CD4-positive, alpha-beta T cell (primary cell): ENCODE results near the gene CXXC5. TPM values are rescaled to one million over a fixed set of nuclear protein-coding genes. Genes with fewer than 3 reads are reported as not detected.

Experiments
- ATAC-seq: fragments of 200-7000 bp; cut with Tn5 transposase; one replicate; pipeline ENCODE4 v1.10.0; 2022; ENCODE audit warnings: mild to moderate bottlenecking; ENCODE audit not compliant: poor library complexity
- CTCF ChIA-PET: fragments of 350-600 bp; sonication (Branson Sonifier 250); formaldehyde crosslinking; loops from one replicate; lab custom pipeline; 2021; ENCODE audit warnings: antibody characterized with exemption, inconsistent platforms; lab: Charles Lee
- POLR2A ChIA-PET: fragments of 350-600 bp; sonication (Branson Sonifier 250); formaldehyde crosslinking; loops from one replicate; lab custom pipeline; 2021; ENCODE audit warnings: antibody characterized with exemption, inconsistent platforms; lab: Charles Lee
- DNase-seq, 14 experiments: peaks; one replicate each; pipeline ENCODE4 v3.0.0-alpha.2; 2013 to 2020; ENCODE audit warnings: mixed read lengths in 2 of 14
- H3K27ac ChIP-seq, 2 donors: one replicate each; pipeline versions ENCODE4 v1.5.1 to v1.7.0; 2013; ENCODE audit warnings: low read length in 2 of 2, low read depth in 1 of 2, mild to moderate bottlenecking in 1 of 2
- H3K27me3 ChIP-seq, 2 experiments: 1 replicate in 1 of 2; 2 replicates in 1 of 2; pipeline versions ENCODE4 v1.6.1 to v1.7.0; 2013; ENCODE audit warnings: low read length in 2 of 2, control low read depth in 1 of 2, mild to moderate bottlenecking in 1 of 2, moderate library complexity in 1 of 2; ENCODE audit not compliant: insufficient read depth in 2 of 2, control insufficient read depth in 1 of 2
- H3K36me3 ChIP-seq: one replicate; pipeline ENCODE4 v1.6.1; 2013; ENCODE audit warnings: low read length, control low read depth; ENCODE audit not compliant: insufficient read depth
- H3K4me1 ChIP-seq: one replicate; pipeline ENCODE4 v1.6.1; 2013; ENCODE audit warnings: low read length, control low read depth; ENCODE audit not compliant: insufficient read depth
- H3K4me3 ChIP-seq: one replicate; pipeline ENCODE4 v1.5.1; 2013; ENCODE audit warnings: mild to moderate bottlenecking, low read length, moderate library complexity
- H3K9me3 ChIP-seq, 2 experiments: 1 replicate in 1 of 2; 2 replicates in 1 of 2; pipeline versions ENCODE4 v1.6.1 to v1.7.0; 2013; ENCODE audit warnings: low read length in 2 of 2, mild to moderate bottlenecking in 2 of 2, control low read depth in 1 of 2, moderate library complexity in 1 of 2; ENCODE audit not compliant: control insufficient read depth in 1 of 2, insufficient read depth in 1 of 2
- H3K27ac Mint-ChIP-seq: one replicate; pipeline ENCODE4 v1.8.0; 2020; ENCODE audit warnings: mixed read lengths
- H3K27me3 Mint-ChIP-seq: one replicate; pipeline ENCODE4 v1.8.0; 2021; ENCODE audit warnings: mixed read lengths
- H3K36me3 Mint-ChIP-seq: one replicate; pipeline ENCODE4 v1.8.0; 2021; ENCODE audit warnings: low read depth, mixed read lengths
- H3K4me1 Mint-ChIP-seq: one replicate; pipeline ENCODE4 v1.8.0; 2021; ENCODE audit warnings: low read depth, mixed read lengths
- H3K4me3 Mint-ChIP-seq: one replicate; pipeline ENCODE4 v1.8.0; 2020; ENCODE audit warnings: mild to moderate bottlenecking, mixed read lengths
- H3K9me3 Mint-ChIP-seq: one replicate; pipeline ENCODE4 v1.8.0; 2020; ENCODE audit warnings: mixed read lengths
- CTCF ChIP-seq: fragments of 200-600 bp; IDR thresholded peaks from one replicate; pipeline ENCODE4 v1.8.0; 2022; ENCODE audit warnings: antibody characterized with exemption, mild to moderate bottlenecking
- intact Hi-C, 2 experiments: fragments of 100-400 bp; cut with DNase I in 1 of 2; cut with micrococcal nuclease in 1 of 2; formaldehyde crosslinking; loops; one replicate each; pipeline versions ENCODE4 v1.15.1 to v1.9.0; 2023 to 2025; cut with DNase I, micrococcal nuclease
- total RNA-seq, 174 experiments: library from RNA in 2 of 174; stranded (reverse) in 2 of 174; gene quantifications; one replicate each; pipeline ENCODE4 v1.2.3 and lab custom pipeline; 2021 to 2026

CXXC5 gene
- total RNA-seq, 2 experiments from 2014 or later: 1.9 to 2.7 TPM

GRCh38 chr5:139677736-139678613 is 29.8 kb downstream of the CXXC5 start:
- H3K36me3 ChIP-seq: no peaks in the 10 kb centered on the region
- no peaks in the 10 kb centered on the region for H3K36me3 Mint-ChIP-seq
- no peaks in the 10 kb centered on the region for H3K9me3 ChIP-seq
- H3K4me3 Mint-ChIP-seq: no peak overlapping the region
- no peaks in the 10 kb centered on the region for H3K27me3 Mint-ChIP-seq
- no peak overlapping the region for H3K4me3 ChIP-seq
- ChIA-PET CTCF (interaction anchor here (0.6 to 0.9 kb wide), 2 partner anchors 12 to 198 kb away, joined by 3 to 4 read pairs; no protein-coding TSS in a partner anchor), POLR2A (no interaction called here)
- no peak for ATAC-seq
- H3K27ac ChIP-seq: no peak overlapping the region
- no peaks in the 10 kb centered on the region for H3K27me3 ChIP-seq
- no peak for TF ChIP-seq CTCF
- H3K27ac Mint-ChIP-seq: no peak overlapping the region
- no peak for DNase-seq
- H3K9me3 Mint-ChIP-seq: no peaks in the 10 kb centered on the region
- no peaks in the 10 kb centered on the region for H3K4me1 ChIP-seq
- H3K4me1 Mint-ChIP-seq: no peaks in the 10 kb centered on the region
- intact Hi-C loops: no loop called here

- no peak for TF ChIP-seq CTCF
- Histone ChIP-seq H3K4me3 (no peak overlapping the region), H3K27ac (no peak overlapping the region), H3K27me3 (no peaks in the 10 kb centered on the region), H3K9me3 (no peaks in the 10 kb centered on the region), H3K4me1 (no peaks in the 10 kb centered on the region), H3K36me3 (no peaks in the 10 kb centered on the region)
- no peaks in the 10 kb centered on the region for H3K36me3 Mint-ChIP-seq
- intact Hi-C loops: no loop called here
- H3K4me1 Mint-ChIP-seq: no peaks in the 10 kb centered on the region
- H3K9me3 Mint-ChIP-seq: no peaks in the 10 kb centered on the region
- no peak for ATAC-seq
- no peaks in the 10 kb centered on the region for H3K27me3 Mint-ChIP-seq
- H3K27ac Mint-ChIP-seq: no peak overlapping the region
- ChIA-PET POLR2A (no interaction called here), CTCF (interaction anchor here (0.6 kb wide), 1 partner anchor 199 kb away, joined by 3 read pairs; no protein-coding TSS in a partner anchor)
- no peak for DNase-seq
- H3K4me3 Mint-ChIP-seq: no peak overlapping the region
Observed at GRCh38 chr5:139678751-139679750, 30.9 kb downstream of the CXXC5 start.

- no peak overlapping the region for H3K27ac Mint-ChIP-seq
Observed at GRCh38 chr5:139680368-139681111, 32.4 kb downstream of the CXXC5 start.

More at GRCh38 chr5:139680368-139681111, 32.4 kb downstream of the CXXC5 start:
- POLR2A ChIA-PET: no interaction called here
- CTCF ChIA-PET: no interaction called here
- Mint-ChIP-seq H3K27me3 (no peaks in the 10 kb centered on the region), H3K9me3 (no peaks in the 10 kb centered on the region), H3K36me3 (no peaks in the 10 kb centered on the region), H3K4me3 (no peak overlapping the region), H3K4me1 (no peaks in the 10 kb centered on the region)
- no peaks in the 10 kb centered on the region for H3K27me3 ChIP-seq
- H3K4me1 ChIP-seq: no peaks in the 10 kb centered on the region
- DNase-seq: no peak
- no peak overlapping the region for H3K27ac ChIP-seq
- H3K9me3 ChIP-seq: no peaks in the 10 kb centered on the region
- H3K4me3 ChIP-seq: no peak overlapping the region
- no peak for ATAC-seq
- no peaks in the 10 kb centered on the region for H3K36me3 ChIP-seq
- intact Hi-C loops: no loop called here
- no peak for TF ChIP-seq CTCF
